TTC549 (cell line): ENCODE measurements around the gene DYNC1LI1.
A peak's percentile ranks its signal among the peaks of the same experiment; 100 is the strongest.
"Not testable (repeated sequence)": the region's sequence is repeated elsewhere in the genome, so short reads cannot be mapped to it uniquely, and the experiment has no call there.

Source experiments
- FAIRE-seq: peaks from 2 replicates; lab custom pipeline; 2012; peaks lifted over from hg19 to GRCh38; lab: Jason Lieb, UNC

Gene DYNC1LI1

DNA sequence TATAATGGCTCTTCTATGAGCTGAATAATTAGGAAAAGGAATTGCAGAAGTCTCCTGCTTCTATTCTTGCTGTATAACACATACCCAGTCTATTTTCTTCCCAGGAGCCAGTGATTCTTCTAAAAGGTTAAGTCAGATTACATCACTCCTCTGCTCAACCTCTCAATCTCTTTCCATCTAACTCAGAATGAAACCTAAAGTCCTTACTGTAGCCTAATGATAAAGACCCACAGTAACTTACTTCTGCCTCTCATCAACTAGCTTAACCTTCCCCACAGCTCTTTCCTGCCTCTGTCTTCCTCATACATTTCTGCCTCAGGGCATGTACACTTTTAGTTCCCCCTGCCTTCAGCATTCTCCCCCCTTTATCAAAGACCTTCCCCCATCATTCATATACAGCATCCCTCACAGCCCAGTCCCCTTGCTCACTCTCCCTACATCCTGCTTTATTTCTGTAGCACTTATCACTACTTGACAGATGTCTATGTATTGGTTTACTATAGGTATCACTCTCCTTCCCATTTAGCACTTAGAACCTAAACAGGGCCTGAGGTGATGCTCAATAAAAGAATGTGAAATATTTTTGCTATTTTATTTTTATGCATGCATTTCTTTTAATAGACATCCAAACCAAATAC is 39.5 kb downstream of the DYNC1LI1 start:
- FAIRE-seq = no peak

DNA sequence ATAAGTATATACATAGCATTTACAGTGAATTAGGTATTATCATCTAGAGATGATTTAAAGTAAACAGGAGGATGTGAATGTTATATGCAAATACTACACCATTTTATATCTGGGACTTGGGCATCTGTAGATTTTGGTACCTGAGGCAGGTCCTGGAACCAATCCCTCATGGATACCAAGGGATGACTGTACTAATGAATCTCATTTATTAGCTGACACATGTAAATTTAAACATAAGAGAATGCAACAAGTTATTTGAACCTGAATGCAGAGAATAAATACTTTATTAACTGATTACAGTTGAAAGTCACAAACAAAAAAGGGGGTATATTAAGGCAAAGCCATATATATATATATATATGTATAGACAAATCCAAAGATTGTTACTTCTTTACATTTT is 44.9 kb downstream of the DYNC1LI1 start:
- no peak for FAIRE-seq

DNA sequence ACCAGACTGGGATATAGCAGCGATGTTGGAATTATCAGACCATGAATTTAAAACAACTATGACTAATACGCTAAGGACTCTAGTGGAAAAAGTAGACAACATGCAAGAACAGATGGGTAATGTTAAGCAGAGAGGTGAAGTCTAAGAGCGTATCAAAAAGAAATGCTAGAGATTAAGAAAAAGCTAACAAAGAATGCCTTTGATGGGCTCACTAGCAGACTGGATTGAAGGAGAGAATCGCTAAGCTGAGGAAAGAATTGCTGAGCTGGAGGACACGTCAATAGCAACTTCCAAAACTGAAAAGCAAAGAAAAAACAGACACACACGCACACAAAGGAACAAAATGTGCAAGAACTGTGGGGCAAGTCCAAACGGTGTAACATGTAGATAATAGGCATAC is 48.0 kb downstream of the DYNC1LI1 start:
- FAIRE-seq = no peak

DNA sequence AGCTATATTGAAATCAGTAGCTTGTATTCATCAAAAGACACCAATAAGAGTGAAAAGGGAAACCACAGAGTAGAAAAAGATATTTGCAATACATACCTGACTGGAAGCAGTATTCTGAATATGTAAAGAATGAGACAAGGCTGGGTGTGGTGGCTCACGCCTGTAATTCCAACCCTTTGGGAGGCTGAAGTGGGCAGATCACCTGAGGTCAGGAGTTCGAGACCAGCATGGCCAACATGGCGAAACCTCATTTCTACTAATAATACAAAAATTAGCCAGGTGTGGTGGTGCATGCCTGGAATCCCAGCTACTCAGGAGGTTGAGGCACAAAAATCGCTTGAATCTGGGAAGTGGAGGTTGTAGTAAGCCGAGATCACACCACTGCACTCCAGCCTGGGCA is 51.7 kb downstream of the DYNC1LI1 start:
- not testable (repeated sequence) for FAIRE-seq

DNA sequence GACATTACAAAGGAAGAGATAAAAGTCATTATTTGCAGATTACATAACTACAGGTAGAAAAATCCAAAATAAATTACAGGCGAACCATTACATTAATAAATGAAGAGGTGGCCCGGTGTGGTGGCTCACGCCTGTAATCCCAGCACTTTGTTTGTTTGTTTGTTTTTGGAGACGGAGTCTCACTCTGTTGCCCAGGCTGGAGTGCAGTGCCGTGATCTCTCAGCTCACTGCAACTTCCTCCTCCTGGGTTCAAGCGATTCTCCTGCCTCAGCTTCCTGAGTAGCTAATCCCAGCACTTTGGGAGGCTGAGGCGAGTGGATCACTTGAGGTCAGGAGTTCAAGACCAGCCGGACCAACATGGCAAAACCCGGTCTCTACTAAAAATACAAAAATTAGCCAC is 53.9 kb downstream of the DYNC1LI1 start:
- not testable (repeated sequence) for FAIRE-seq

DNA sequence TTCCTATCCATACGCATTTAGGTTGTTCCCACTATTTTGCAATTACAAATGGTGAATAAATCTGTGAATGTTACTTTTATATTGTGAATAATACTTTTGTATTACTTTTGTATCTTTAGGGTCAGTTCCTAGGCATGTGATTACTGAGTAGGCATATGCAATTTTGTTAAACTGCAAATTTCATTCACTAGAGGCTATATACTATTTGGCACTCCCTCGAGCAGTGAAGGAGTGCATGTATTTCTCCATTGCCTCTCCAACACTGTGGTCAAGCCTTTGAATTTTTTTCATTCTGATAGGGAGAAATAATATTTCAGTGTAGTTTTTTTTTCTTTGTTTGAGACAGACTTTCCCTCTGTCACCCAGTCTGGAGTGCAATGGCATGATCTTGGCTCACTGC is 59.7 kb downstream of the DYNC1LI1 start:
- no peak for FAIRE-seq

DNA sequence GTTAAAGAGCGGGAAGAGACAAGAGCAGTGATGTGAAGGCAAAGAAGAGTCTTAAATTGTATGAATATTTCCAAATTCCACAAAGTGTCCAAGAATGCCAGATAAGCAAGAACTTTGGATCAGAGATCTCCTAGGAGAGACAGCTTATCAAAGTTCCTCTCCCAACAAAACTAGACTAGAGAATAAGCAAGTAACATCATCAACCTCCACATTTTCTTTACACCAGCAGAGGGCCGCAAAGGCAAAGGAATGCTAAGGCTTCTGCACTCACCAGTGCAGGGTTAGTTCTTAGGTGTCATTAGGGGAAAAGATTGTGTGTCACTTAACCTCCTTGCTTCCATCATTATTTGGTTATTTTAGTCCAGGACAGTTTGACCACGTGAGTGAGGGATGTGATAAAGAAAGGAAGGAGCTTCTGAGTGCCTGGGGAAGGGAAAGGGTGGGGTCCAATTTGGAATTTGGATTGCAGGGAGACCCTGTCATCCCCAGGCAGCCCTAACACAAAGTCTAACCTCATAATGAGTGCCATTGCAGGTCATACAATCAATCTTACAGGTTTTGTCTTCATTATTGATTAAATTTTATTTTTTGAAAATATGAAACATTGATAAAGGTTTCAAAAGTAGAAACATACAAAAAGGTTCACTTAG is 60.5 kb downstream of the DYNC1LI1 start:
- peak; percentile 87 for FAIRE-seq

DNA sequence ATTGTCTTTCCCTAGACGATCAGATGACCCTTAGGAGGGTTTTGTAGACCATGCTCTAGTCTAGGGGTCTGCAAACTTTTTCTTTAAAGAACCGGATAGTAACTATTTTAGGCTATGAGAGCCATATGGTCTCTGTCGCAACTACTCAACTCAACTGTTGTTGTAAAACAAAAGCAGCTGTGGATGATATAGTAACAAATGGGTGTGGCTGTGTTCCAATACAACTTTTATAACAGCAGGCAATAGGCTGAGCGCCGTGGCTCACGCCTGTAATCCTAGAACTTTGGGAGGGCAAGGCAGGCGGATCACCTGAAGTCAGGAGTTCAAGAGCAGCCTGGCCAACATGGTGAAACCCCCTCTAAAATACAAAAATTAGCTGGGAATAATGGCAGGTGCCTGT is 61.9 kb downstream of the DYNC1LI1 start:
- no peak for FAIRE-seq

DNA sequence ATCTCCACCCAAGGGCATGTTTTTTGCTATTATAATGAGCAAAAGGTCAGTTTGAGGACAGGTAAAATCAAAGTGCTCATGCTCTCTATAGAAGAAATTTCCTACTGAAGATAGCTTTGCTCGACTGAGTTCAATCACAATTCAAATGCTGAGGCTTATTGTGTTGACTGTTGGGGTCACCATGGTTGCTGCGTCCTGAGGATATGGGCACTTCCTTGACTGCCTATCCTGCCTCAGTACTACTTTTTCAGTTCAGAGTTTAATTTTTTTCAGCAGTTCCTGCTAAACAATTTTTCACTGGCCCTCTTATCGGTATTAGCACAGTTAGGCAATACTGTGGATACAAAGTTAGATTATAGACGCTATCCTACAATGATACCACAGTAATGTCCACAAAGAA is 64.2 kb downstream of the DYNC1LI1 start:
- no peak for FAIRE-seq

DNA sequence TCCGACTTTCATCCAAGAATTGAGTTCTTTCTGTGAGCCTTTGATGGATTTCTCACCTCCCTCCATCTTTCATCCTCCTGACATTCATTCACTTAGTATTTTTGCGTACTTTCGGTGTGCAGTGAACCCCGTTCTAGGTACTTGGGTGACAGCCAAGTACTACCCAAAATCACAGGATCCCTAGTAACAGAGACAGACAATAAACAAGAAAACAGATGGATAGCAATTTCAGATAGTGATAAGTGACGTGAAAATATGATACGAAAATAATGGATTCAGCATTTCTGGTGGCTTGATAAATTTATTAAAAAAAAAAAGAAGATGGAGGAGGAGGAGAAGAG is 67.7 kb downstream of the DYNC1LI1 start:
- no peak for FAIRE-seq

DNA sequence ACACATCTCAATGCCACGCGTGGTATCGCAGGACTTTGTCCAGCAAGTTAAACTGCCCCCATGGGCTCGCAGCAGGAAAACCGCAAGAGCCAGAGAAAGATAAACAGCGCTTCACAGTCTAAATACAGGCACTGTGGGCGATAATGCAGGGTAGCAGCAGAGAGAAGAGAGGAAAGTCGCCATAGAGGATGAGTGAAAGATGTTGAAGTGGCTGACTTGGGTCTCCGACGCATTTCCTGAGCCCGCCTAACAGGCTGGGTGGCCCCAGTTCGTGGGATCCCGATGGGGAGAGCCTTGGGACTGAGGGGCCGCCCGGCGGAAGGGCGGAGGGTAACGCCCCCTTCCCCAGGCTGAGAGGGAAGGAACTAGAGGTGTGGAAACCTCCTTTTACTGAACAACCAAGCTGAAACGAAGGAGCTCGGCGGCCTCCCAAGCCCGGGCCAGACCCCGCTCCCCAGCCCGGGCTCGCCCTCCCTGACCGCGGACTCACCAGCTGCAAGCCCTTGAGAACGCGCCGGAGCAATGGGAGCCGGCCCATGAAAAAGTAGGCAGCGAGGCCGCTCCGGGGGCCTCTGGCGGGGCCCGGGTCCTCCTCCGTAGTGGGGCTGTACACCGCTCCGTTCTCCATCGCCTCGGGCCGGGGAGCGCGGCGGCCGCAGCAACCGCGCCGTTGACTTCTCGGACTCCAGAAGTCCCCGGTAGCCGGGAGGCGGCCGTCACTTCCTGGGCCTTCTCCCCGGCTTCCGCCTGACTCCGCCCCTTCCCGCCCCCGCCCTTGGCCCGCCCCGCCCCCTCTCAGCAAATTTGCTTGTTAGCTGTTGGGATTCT is 68.3 kb downstream of the DYNC1LI1 start, which contains the start of gene CMTM6:
Gene CMTM6, minus strand, starts transcription at position 735 of the 828 bp plus-strand sequence. Its CDS starts 107 bp downstream, at position 628.
- no peak for FAIRE-seq

DNA sequence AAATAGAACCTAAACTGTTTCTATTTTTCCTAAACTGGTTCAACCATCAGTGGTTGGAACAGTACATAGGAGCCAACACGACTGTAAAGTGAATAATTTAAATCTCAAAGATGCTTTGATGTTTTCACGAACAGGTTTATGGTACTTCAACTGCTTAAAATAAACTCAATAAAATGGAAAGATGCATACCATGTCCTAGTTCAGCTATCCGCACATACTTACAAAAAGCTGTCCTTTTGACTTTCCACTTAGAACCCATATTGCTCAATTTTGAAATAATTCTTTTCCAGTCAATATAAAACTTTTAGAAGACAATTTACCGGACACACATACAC is 68.9 kb downstream of the DYNC1LI1 start:
- no peak for FAIRE-seq

DNA sequence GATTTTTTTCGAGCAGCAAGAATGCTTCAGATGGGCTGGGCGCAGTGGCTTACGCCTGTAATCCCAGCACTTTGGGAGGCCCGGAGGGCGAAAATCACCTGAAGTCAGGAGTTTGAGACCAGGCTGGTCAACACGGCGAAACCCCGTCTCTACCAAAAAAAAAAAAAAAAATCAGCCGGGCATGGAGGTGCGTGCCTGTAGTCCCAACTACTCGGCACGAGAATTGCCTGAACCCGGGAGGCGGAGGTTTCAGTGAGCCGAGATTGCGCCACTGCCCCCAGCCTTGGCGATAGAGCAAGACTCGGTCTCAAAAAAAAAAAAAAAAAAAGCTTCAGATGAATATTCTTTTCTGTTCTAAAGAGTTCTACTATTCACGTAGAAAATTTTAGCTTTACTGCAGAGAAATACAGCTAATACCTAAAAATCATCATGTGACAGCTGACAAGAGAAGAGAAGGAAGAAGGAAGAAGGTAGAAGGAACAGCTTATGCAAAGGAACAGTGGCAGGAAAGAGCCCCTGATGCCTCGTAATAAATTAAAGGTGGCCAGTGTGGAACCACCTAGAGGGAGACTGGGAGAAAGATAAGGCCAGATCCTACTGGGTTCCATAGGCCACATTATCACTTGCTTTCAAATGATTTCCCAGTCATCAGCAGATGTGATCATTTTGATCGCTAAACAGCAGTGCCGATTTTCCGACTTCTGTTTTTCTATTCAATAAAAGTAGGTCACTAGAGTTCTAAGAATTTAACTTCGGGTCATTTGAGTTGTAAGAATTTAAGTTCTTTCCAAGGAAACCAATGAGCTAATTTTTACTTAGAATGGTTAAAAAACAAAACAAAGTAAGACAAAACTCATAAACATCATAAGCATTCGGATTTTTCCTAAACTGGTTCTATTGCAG is 69.5 kb downstream of the DYNC1LI1 start:
- no peak for FAIRE-seq

DNA sequence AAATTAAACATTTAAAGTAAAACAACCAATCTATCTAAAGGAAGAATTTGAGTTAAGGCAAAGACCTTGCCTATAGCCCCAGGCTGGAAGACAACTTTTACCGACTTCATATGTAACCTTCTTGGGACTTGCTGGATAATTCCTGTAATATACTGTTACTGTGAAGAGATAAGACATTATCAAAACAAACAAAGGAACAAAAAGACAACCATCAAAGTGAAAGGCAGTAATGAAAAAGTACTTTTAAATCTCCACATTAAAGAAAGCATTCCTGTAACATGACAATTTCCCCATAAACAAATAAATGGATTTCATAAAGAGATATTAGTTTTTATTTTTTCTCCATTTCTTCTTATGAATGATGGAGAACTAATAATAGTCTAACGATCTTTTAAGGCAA is 70.4 kb downstream of the DYNC1LI1 start:
- no peak for FAIRE-seq

DNA sequence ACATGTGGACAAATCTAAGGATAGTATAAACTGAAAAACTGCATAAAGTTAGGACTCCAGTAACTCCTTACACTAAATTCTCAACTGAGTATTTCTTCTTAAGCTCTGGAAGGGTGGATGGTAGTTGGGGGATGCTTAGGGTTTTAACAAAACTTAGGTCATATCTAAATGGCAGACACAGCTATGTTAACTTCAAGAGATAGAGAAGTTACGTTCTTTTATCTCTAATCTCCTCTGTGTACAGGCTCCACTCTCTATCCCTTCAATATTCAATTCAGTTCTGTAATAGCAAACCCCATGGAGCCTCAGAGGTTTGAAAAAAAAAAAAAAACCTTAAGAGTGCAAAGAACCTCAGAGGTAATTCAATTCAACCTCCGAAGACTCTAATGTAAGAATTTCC is 71.1 kb downstream of the DYNC1LI1 start:
- no peak for FAIRE-seq

DNA sequence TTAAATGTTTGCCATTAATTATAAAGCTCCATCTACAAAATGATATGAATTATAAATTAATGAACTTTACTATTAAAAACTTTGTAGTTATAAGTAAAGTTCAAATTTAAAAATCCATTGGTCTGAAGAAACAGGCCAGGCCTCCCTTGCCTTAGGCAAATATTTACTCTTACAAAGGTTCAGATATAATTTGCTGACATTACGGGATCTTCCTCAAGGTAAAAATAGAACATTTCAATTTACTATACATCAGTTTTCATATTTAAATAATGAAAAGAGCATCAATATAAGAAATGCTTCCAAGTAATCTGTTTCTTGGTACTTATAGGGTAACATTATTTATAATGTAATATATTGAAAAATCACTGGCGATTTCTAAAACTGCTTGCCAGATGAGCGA is 71.7 kb downstream of the DYNC1LI1 start:
- FAIRE-seq = no peak

DNA sequence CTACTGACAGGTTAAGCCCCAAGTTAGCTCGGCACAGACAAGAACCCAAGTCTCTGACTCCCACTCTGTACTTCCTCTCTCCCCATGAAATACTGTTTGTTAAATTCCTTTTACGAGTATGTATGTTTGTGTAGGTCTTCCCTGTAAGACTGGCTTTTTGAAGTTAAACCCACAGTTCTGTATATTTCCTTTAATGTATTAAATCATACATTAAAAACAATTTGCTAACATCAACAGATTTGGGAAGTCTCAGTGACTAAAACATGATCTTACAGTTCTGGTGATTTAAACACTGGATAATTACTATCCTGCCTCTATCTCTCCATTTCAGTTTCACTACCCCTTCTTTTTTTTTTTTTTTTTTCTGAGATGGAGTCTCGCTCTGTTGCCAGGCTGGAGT is 72.4 kb downstream of the DYNC1LI1 start:
- FAIRE-seq = no peak

DNA sequence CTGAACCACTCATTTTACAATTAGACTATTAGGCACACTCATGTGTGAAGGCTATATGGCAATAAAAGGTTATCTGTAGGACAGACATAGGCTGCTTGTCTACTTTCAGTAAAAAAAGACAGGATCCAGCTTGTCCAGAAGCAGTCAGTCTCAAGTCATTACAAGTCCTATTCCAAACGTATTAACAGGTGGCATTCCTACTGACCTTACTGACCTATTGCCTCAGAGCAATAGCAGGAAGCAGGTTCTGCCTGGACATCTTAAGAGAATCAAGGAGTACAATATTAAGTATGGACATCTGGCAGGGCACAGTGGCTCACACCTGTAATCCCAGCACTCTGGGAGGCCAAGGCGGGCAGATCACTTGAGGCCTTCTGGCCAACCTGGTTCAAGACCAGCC is 75.0 kb downstream of the DYNC1LI1 start:
- no peak for FAIRE-seq

DNA sequence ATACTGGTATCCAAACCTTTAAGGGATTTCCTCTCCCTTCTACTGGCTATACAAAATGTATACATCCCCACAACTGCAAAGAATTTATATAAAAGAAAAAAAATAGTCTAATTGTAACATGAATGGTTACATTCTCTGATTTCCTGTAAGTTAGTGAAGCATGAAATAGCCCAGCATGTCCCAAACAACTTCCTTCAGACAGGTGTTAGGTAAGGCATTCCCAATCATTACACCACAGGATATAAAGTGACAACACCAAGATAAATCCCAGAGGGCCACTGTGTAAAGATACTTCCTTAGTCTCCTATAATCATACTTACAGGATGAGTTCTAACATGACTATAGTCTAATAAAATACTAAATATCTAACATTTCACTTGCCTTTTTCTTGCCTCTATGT is 75.6 kb downstream of the DYNC1LI1 start:
- no peak for FAIRE-seq

DNA sequence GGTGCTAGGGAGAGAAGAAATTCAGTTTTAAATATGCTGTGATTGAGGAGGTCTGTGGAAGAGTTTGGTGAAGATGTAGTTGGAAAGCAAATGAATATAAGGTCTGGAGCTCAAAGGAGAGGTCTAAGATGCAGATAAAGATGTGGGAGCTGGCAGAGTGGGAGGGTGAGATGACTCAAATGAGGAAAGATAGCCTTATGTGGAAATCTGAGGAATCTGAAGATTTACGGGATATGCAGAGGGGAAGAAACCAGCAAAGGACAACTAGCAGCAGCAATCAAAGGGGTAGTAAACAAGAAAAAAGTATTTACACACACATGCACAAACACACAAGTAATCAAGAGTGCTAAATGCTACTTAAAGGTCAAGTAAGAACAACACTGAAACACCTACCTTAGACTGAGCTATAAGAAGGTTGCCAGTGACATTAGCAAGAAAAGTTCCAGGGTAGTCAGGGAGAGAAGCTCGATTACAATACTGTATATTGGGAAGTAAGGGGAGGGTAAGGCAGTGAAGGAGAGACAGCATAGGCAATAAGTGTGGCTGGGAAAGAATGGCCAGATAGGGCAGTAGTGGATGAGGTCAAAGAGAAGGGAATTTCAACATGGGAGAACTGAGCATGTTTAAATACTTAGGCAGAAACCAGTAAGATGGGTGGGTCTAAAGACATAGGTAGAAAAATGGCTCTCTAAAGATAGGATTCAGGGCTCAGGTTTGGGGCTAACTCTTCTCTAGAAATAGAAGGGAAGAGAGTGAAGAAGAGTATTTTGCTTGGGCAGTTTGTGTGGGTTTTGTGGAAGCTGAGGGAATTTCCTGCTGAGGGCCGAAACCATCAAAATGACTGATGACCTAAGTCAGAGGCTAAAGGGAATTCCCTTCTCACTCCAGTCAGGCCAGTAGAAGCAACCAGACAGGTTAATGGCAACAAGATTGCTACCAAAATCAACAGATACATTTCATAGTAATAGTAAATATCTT is 76.9 kb downstream of the DYNC1LI1 start:
- FAIRE-seq = no peak

DNA sequence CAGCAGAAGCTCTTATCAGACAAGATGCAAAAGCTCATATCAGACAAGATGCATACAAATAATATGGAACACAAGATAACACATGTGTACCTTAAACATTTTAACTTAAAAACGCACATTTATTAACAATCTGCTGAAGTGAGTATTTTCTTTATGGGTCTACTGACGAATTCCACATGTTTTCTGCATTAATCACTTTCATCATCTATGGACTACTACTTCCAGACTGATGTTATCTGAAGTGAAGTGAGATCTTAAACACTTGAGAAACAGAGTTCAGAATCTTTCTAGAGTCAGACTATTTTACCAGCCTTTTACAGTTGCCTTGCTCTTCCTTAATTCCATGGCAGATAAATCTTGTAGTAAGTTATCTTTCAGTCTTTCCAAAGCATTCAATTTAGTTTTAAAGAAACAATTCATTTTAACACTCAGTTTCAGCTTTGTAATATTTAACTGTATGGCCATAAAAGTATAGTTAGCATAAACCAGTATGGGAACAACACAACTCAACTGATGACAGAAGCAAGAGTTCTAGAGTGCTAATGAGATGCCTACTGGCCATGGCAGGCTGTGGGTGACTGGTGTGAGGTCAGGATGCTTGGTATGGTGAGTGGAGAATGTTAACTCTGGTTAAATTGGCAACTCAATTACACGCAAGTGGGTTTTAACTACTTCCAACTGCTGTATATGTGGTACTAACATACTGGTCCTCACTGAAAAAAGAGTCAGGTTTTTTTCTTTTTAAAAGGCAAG is 77.8 kb downstream of the DYNC1LI1 start:
- FAIRE-seq = no peak
